Activated naive CD8-positive, alpha-beta T cell treated with anti-CD3 and anti-CD28 coated beads, Interleukin-2, amount 10 ng/mL, durations not matched to agents 7 days and 5 days (primary cell): ENCODE data around the gene CPM. TPM values are rescaled to one million over a fixed set of nuclear protein-coding genes. Genes with fewer than 3 reads are reported as not detected.
A peak's percentile ranks its signal among the peaks of the same experiment; 100 is the strongest.

ENCODE experiments used
- ATAC-seq: fragments of 150-1000 bp; cut with Tn5 transposase; one replicate; pipeline ENCODE4 v1.10.0; 2021; ENCODE audit warnings: low read depth, moderate library complexity
- POLR2A ChIA-PET: fragments of 350-600 bp; sonication (Branson Sonifier 250); formaldehyde crosslinking; loops from one replicate; lab custom pipeline; 2021; ENCODE audit warnings: antibody characterized with exemption; lab: Charles Lee
- DNase-seq: peaks from one replicate; pipeline ENCODE4 v3.0.0; 2021
- H3K27ac Mint-ChIP-seq: one replicate; pipeline ENCODE4 v1.8.0; 2022; ENCODE audit warnings: mild to moderate bottlenecking, mixed read lengths
- H3K27me3 Mint-ChIP-seq: one replicate; pipeline ENCODE4 v1.8.0; 2022; ENCODE audit warnings: mild to moderate bottlenecking, moderate library complexity, mixed read lengths
- H3K36me3 Mint-ChIP-seq: one replicate; pipeline ENCODE4 v1.8.0; 2021; ENCODE audit warnings: mild to moderate bottlenecking, mixed read lengths
- H3K4me1 Mint-ChIP-seq: one replicate; pipeline ENCODE4 v1.8.0; 2021; ENCODE audit warnings: mixed read lengths
- H3K4me3 Mint-ChIP-seq: one replicate; pipeline ENCODE4 v1.8.0; 2022; ENCODE audit warnings: mild to moderate bottlenecking, moderate library complexity, mixed read lengths
- H3K9me3 Mint-ChIP-seq: one replicate; pipeline ENCODE4 v1.8.0; 2021; ENCODE audit warnings: mixed read lengths
- total RNA-seq, 2 experiments: library from RNA; stranded (reverse); gene quantifications; one replicate each; pipeline ENCODE4 v1.2.3, GENCODE V29; 2021

CPM gene
- total RNA-seq, 2 experiments from 2014 or later, result 1.2 to 1.6 TPM

DNA sequence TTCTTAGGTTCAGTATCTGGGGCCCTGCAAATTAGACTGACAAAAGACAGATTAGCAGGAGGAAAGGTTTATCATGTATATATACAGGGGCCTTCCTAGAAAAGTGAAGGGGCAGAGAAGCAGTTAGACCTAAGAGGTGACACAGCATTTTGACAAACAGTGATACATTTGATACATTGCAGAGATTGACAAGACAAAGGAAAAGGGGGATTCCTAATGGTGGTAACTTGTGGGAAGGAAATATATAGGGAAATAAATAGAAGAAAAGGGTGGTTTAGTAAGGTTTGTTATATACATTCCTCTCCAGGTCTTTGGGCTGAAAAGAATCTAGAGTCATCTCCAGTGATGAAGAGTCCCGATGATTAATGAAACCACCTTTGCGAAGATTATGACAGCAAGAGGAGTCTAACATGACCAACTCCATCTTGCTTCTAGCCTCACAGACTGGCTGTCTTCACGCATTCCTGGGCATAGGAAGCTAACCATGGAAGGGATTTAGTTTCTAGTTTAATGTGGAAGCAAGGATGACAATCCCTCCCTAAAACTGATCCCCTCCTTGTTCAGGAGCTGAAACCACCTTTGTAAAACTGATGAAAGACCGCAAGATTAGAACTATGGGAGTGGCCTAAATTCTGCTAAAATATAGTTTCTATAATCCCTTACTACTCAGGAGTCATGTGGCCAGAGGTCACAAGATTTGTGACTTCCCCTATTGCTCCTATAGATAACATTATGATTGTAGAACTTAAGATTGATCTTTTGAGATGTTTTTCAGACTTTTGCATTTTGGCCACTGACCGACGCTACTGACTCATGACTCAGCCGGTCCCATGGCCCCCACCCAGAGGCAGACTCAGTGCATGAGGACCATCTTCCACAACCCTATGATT, 31.1 kb upstream of the CPM start:
- Mint-ChIP-seq H3K36me3 (peaks cover 19% of the 10 kb centered on the region), H3K4me1 (peaks cover 7% of the 10 kb centered on the region), H3K27me3 (no peaks in the 10 kb centered on the region), H3K27ac (no peak overlapping the region), H3K9me3 (peaks cover 13% of the 10 kb centered on the region), H3K4me3 (no peak overlapping the region)
- DNase-seq (no peak), ATAC-seq (no peak)
- POLR2A ChIA-PET, result no interaction called here

DNA sequence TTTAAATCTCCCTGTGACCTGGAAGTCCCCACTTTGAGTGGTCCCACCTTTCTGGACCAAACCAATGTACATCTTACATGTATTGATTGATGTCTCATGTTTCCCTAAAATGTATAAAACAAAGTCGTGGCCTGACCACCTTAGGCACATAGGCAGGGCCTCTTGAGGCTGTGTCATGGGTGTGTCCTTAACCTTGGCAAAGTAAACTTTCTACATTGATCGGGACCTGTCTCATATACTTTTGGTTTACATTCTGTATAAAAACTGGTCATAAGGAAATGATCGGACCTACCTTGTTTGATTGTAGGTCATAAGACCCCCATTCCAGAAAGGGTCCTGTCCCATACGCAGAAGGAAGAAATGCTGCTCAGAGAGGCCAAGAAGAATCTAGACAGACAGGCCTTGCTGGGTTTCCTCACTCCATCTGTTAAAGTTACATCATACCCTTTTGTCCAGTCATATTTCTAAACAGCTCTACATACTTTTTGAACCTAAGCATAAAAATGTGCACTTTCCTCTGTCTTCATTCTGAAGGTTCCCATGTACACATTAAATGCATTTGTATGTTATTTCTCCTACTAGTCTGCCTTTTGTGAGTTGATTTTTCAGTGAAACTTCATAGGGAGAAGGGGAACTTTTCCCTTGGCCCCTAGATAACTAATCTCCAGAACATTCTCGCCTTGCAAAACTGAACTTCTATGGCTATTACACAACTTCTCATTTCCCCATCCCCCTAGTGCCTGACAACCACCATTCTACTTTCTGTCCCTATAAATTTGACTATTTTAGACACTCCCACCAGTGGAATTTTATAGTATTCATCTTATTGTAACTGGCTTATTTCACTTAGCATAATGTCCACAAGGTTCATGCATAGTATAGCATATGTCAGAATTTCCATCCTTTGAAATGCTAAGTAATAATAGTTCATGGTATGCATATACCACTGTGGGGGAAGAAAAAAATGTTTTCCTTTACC, 30.2 kb upstream of the CPM start:
- POLR2A ChIA-PET, result no interaction called here
- DNase-seq (no peak), ATAC-seq (no peak)
- H3K4me1 Mint-ChIP-seq, result peaks cover 16% of the 10 kb centered on the region
- H3K9me3 Mint-ChIP-seq, result peaks cover 14% of the 10 kb centered on the region
- no peaks in the 10 kb centered on the region for H3K27me3 Mint-ChIP-seq
- H3K27ac Mint-ChIP-seq, result no peak overlapping the region
- no peak overlapping the region for H3K4me3 Mint-ChIP-seq
- peaks cover 24% of the 10 kb centered on the region for H3K36me3 Mint-ChIP-seq

DNA sequence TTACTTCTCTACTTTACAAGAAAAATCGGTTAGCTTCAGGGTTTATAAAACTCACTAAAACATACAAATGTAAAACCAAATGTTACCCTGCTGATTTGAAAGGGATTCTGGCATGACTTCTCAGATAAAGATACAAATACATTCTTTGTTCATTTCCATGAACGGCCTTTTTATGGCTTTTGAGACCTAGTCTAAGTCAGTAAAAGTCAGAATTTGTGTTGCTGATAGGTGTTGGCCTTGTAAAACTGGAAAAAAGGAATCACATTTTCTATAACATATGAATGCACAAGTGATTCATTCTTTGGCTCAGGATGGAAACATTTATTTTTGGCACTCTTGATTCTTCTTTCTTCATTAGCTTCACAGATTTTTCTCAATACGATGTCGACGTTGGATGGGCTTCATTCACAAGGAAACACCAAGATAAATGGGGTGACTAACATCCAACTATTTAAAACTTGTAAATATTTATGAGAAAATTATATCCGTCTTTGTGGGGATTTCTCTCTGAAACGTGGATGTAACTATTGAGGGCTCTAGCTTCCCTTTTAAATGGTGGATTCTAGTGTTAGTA, 27.0 kb upstream of the CPM start:
- Mint-ChIP-seq H3K36me3 (peaks cover 29% of the 10 kb centered on the region), H3K9me3 (peaks cover 15% of the 10 kb centered on the region), H3K27me3 (no peaks in the 10 kb centered on the region), H3K4me1 (peaks cover 16% of the 10 kb centered on the region), H3K27ac (no peak overlapping the region), H3K4me3 (no peak overlapping the region)
- DNase-seq (no peak), ATAC-seq (no peak)
- POLR2A ChIA-PET, result no interaction called here

GRCh38 chr12:68959143-68959858, 26.3 kb upstream of the CPM start:
- no peak for DNase-seq
- peaks cover 26% of the 10 kb centered on the region for H3K36me3 Mint-ChIP-seq
- POLR2A ChIA-PET, result interaction anchor here (1.0 kb wide), 1 partner anchor 27 kb away, joined by 3 read pairs; no protein-coding TSS in a partner anchor
- ATAC-seq, result no peak
- H3K27ac Mint-ChIP-seq, result peak overlapping the region; percentile 85
- H3K4me3 Mint-ChIP-seq, result peak overlapping the region; percentile 54
- H3K9me3 Mint-ChIP-seq, result peaks cover 13% of the 10 kb centered on the region
- no peaks in the 10 kb centered on the region for H3K27me3 Mint-ChIP-seq
- peaks cover 16% of the 10 kb centered on the region for H3K4me1 Mint-ChIP-seq

GRCh38 chr12:68958322-68958721, 25.4 kb upstream of the CPM start:
- peaks cover 13% of the 10 kb centered on the region for H3K9me3 Mint-ChIP-seq
- DNase-seq (no peak), ATAC-seq (peak; percentile 97)
- POLR2A ChIA-PET, result interaction anchor here (1.0 kb wide), 1 partner anchor 26 kb away, joined by 3 read pairs; no protein-coding TSS in a partner anchor
- H3K4me1 Mint-ChIP-seq, result peaks cover 16% of the 10 kb centered on the region
- H3K4me3 Mint-ChIP-seq, result peak overlapping the region; percentile 54
- peaks cover 26% of the 10 kb centered on the region for H3K36me3 Mint-ChIP-seq
- H3K27ac Mint-ChIP-seq, result peak overlapping the region; percentile 85
- H3K27me3 Mint-ChIP-seq, result no peaks in the 10 kb centered on the region

- POLR2A ChIA-PET, result no interaction called here
- peaks cover 21% of the 10 kb centered on the region for H3K36me3 Mint-ChIP-seq
- peaks cover 8% of the 10 kb centered on the region for H3K9me3 Mint-ChIP-seq
- no peaks in the 10 kb centered on the region for H3K27me3 Mint-ChIP-seq
- no peak overlapping the region for H3K27ac Mint-ChIP-seq
- no peak overlapping the region for H3K4me3 Mint-ChIP-seq
- H3K4me1 Mint-ChIP-seq, result peaks cover 16% of the 10 kb centered on the region
- DNase-seq (no peak), ATAC-seq (no peak)
Observed at GRCh38 chr12:68957273-68957672, 24.3 kb upstream of the CPM start.

- H3K36me3 Mint-ChIP-seq, result peaks cover 21% of the 10 kb centered on the region
- H3K27ac Mint-ChIP-seq, result no peak overlapping the region
- H3K9me3 Mint-ChIP-seq, result peaks cover 8% of the 10 kb centered on the region
- H3K4me1 Mint-ChIP-seq, result peaks cover 16% of the 10 kb centered on the region
- no peak for ATAC-seq
- DNase-seq, result no peak
- no peaks in the 10 kb centered on the region for H3K27me3 Mint-ChIP-seq
- POLR2A ChIA-PET, result no interaction called here
- H3K4me3 Mint-ChIP-seq, result no peak overlapping the region
Observed at GRCh38 chr12:68956466-68956865, 23.5 kb upstream of the CPM start.

DNA sequence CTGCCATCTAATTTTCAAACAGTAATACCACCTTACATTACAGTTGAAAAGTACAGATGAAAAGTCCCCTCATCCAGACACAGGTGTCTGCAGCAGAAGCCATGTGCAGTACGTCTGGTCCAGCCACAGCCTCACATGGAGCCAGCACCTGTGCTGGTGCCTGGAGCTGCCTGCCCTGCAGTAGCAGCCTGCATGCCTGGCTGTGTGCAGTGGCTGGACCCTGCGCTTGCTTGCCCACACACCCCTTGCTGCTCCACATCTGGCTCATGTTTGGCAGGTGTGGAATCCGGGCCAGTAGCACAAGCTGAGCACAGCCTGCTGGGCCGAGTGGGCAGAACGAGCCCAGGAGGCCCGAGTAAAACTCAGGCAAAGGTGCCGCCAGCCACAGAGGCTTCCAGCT, 21.8 kb upstream of the CPM start:
- DNase-seq, result no peak
- Mint-ChIP-seq H3K27me3 (no peaks in the 10 kb centered on the region), H3K4me1 (peaks cover 16% of the 10 kb centered on the region), H3K36me3 (peaks cover 14% of the 10 kb centered on the region), H3K27ac (no peak overlapping the region), H3K4me3 (no peak overlapping the region), H3K9me3 (peaks cover 6% of the 10 kb centered on the region)
- POLR2A ChIA-PET, result no interaction called here
- no peak for ATAC-seq

GRCh38 chr12:68953536-68953935, 20.6 kb upstream of the CPM start:
- peaks cover 6% of the 10 kb centered on the region for H3K36me3 Mint-ChIP-seq
- no peak overlapping the region for H3K4me3 Mint-ChIP-seq
- H3K27ac Mint-ChIP-seq, result no peak overlapping the region
- peaks cover 3% of the 10 kb centered on the region for H3K9me3 Mint-ChIP-seq
- POLR2A ChIA-PET, result no interaction called here
- DNase-seq, result no peak
- H3K27me3 Mint-ChIP-seq, result no peaks in the 10 kb centered on the region
- no peak for ATAC-seq
- H3K4me1 Mint-ChIP-seq, result peaks cover 4% of the 10 kb centered on the region

- Mint-ChIP-seq H3K9me3 (no peaks in the 10 kb centered on the region), H3K27me3 (no peaks in the 10 kb centered on the region), H3K36me3 (peaks cover 2% of the 10 kb centered on the region), H3K27ac (no peak overlapping the region), H3K4me3 (no peak overlapping the region), H3K4me1 (no peaks in the 10 kb centered on the region)
- DNase-seq (no peak), ATAC-seq (no peak)
- POLR2A ChIA-PET, result no interaction called here
Observed at GRCh38 chr12:68951652-68952051, 18.7 kb upstream of the CPM start.

DNA sequence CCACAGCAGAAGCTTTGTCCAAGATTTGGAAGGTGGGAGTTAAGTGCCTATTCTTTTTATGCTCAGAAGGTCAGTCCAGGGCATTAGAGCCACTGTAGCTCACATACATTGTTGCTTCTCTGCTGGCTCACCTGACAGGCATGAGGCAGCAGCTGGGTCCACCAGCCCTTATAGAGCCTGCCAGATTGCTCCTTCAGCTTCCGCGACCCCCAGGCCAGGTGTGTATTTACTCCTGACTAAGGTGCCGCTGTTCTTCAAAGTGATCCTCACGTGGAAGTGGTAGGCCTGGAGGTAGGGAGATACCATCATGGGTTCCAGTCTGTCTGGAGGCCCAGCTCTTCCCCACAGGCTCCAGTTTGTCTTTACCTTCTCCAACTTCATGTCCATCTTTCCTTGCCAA, 17.5 kb upstream of the CPM start:
- ATAC-seq (no peak), DNase-seq (no peak)
- Mint-ChIP-seq H3K27me3 (no peaks in the 10 kb centered on the region), H3K36me3 (no peaks in the 10 kb centered on the region), H3K9me3 (no peaks in the 10 kb centered on the region), H3K27ac (no peak overlapping the region), H3K4me3 (no peak overlapping the region), H3K4me1 (no peaks in the 10 kb centered on the region)
- POLR2A ChIA-PET, result no interaction called here

DNA sequence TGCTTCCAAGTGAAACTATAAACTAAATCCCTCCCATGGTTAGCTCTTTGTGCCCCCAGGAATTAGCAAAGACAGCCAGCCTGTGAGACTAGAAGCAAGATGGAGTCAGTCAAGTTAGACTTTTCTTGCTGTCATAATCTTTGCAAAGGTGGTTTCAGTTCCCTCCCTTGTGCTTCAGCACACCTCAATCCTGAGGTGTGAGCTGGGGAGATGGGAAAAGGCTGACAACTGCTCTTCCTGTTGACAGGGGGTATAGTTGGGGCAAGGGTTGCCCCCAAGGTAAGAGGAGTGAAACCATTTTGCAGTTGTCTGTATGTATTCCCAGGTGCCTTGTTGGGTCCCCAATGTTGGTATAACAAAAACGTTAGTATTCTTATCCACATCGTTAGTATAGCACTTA, 12.3 kb upstream of the CPM start:
- H3K27ac Mint-ChIP-seq, result no peak overlapping the region
- no peaks in the 10 kb centered on the region for H3K36me3 Mint-ChIP-seq
- H3K4me1 Mint-ChIP-seq, result no peaks in the 10 kb centered on the region
- POLR2A ChIA-PET, result no interaction called here
- H3K4me3 Mint-ChIP-seq, result no peak overlapping the region
- no peak for ATAC-seq
- H3K27me3 Mint-ChIP-seq, result peaks cover 3% of the 10 kb centered on the region
- no peak for DNase-seq
- no peaks in the 10 kb centered on the region for H3K9me3 Mint-ChIP-seq
